Sigmoid colon (tissue), 7 donors: ENCODE results near the gene SNRNP35. TPM values are rescaled to one million over a fixed set of nuclear protein-coding genes. Genes with fewer than 3 reads are reported as not detected.
A peak's percentile ranks its signal among the peaks of the same experiment; 100 is the strongest.

Experiments used
- DNase-seq: peaks from one replicate; pipeline ENCODE4 v3.0.0-alpha.2; 2019
- H3K27ac ChIP-seq, 4 donors: fragments of 200-600 bp; sonication (generic); one replicate each; pipeline ENCODE4 v1.5.1; 2016 to 2019; ENCODE audit warnings: mild to moderate bottlenecking in 1 of 4
- H3K27me3 ChIP-seq, 3 donors: fragments of 200-600 bp; sonication (generic); one replicate each; pipeline ENCODE4 v1.5.1; 2019; ENCODE audit warnings: mild to moderate bottlenecking in 1 of 3
- H3K36me3 ChIP-seq, 4 donors: fragments of 200-600 bp; sonication (generic); one replicate each; pipeline ENCODE4 v1.5.1; 2016 to 2019
- H3K4me1 ChIP-seq, 4 donors: fragments of 200-600 bp; sonication (generic); one replicate each; pipeline ENCODE4 v1.5.1; 2017 to 2019
- H3K4me3 ChIP-seq, 4 donors: fragments of 200-600 bp; sonication (generic); one replicate each; pipeline ENCODE4 v1.5.1; 2017 to 2019; ENCODE audit warnings: mild to moderate bottlenecking in 2 of 4, moderate library complexity in 1 of 4
- H3K9me3 ChIP-seq, 4 donors: fragments of 200-600 bp in 3 of 4; sonication (generic) in 3 of 4; one replicate each; pipeline versions ENCODE4 v1.5.1 to v1.6.1; 2013 to 2019
- EP300 ChIP-seq, 4 donors: sonication (generic); formaldehyde crosslinking; IDR thresholded peaks; one replicate each; pipeline ENCODE4 v1.6.1; 2017; ENCODE audit warnings: antibody characterized with exemption in 4 of 4
- POLR2A ChIP-seq, 2 donors: fragments of 450-650 bp; IDR thresholded peaks; one replicate each; pipeline ENCODE4 v1.6.1; 2016; ENCODE audit warnings: antibody characterized with exemption in 2 of 2, mild to moderate bottlenecking in 2 of 2, moderate library complexity in 2 of 2
- POLR2AphosphoS5 ChIP-seq, 4 donors: sonication (generic); formaldehyde crosslinking; IDR thresholded peaks; one replicate each; pipeline ENCODE4 v1.6.1; 2017; ENCODE audit warnings: antibody characterized with exemption in 4 of 4
- WGBS, 2 donors: extraction: QIAGEN DNeasy Blood & Tissue Kit; methylation state at CpG; one replicate each; pipeline ENCODE4 v1.1.7; 2013; 5-methylcytosine and 5-hydroxymethylcytosine counted together
- intact Hi-C: fragments of 100-400 bp; cut with DNase I; formaldehyde crosslinking; loops from one replicate; pipeline ENCODE4 v1.15.1; 2023
- polyA plus RNA-seq, 3 donors: library from polyadenylated mRNA; stranded (reverse); fragments of 200-250 nt; gene quantifications; one replicate each; pipeline ENCODE4 v1.2.3, GENCODE V29; 2013
- total RNA-seq, 4 donors: library from RNA; depleted of rRNA; stranded (reverse); fragments of >200 nt; gene quantifications; one replicate each; pipeline ENCODE4 v1.1.0, GENCODE V29; 2016
- TF ChIP-seq, protein P1 (sequence below), 4 experiments: fragments of 450-650 bp in 3 of 4; fragments of 200-600 bp in 1 of 4; IDR thresholded peaks; one replicate each; pipeline ENCODE4 v1.5.1; 2016 to 2019; ENCODE audit warnings: antibody characterized with exemption in 4 of 4, mild to moderate bottlenecking in 3 of 4, moderate library complexity in 2 of 4
- donor health status: healthy with polysubstance abuse.
- donor health status: Bipolar disorder and iron deficiency.
- donor health status: healthy.

SNRNP35 gene
- total and polyA plus RNA-seq, 7 donors, result 11.0 to 32.3 (median 19.8) TPM

DNA sequence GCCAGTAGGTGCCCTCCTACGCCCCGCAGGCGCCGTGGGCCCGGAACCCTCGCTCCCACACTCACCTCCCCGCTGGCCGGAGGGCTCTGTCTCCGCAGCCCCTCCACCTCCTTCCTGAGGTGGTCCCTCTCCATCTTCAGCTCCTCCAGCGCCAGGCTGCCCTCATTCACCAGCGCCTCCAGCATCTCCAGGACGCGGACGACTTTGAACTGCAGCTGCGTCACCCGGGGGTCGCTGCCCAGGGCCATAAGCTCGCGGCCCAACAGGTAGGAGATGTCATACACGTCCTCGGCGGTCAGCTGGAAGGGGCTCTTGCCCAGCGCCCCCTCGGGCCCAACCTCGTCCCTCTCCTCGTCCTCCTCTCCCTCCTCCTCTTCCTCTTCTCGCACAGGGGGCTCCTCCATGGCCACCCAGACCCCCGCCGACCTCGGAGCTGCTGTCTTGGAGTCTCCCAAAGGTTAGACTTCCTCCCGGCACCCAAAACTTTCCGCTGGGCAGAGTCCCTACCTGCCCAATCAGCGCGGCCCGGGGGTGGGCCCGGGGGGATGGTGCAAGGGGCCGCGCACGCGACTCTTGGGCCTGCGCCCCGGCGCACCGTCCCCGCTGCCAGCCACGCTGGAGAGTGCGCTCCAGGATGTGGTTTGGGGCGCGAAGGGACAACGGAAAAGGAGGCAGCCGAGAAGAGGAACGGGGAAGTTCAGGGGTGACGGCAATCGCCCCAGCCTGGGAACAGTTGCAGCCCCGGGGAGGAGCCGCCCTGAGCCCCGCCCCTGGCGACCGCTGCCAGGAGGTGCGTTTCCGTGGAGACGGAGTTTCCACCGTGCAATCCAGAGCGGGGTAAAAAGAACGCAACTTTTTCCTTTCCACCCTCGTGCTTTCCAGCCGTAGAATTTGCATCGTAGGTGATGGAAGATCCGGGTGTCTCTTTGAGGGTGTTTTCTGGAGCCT lies 21.6 kb upstream of the SNRNP35 start, which contains the start of gene RILPL2:
Gene RILPL2, minus strand, starts transcription at position 668 of the 948 bp plus-strand sequence. Its CDS starts 264 bp downstream, at position 404.
- H3K27me3 ChIP-seq, result no peaks in the 10 kb centered on the region
- WGBS, 2 donors, result 1 to 3% methylated on average over 69 of the region's 69 CpGs
- peak within 1 kb of the TSS; percentile 74 to 82 (median 78) for H3K27ac ChIP-seq
- H3K4me1 ChIP-seq, result peaks cover 0 to 43% (median 31%) of the 10 kb centered on the region in 4 donors
- DNase-seq, result peak; percentile 95
- TF ChIP-seq POLR2AphosphoS5 (IDR thresholded peaks at IDR 0.05) (peak; percentile 23 to 83 (median 78)), POLR2A (IDR thresholded peaks at IDR 0.05) (peak in 1 of 2 donors; percentile 39), EP300 (IDR thresholded peaks at IDR 0.05) (no peak)
- no peaks in the 10 kb centered on the region for H3K36me3 ChIP-seq
- peak within 1 kb of the TSS; percentile 68 to 89 (median 74) for H3K4me3 ChIP-seq
- intact Hi-C loops, result loop anchor here (5.0 to 10.0 kb wide), 3 partner anchors 44 to 146 kb away; partner anchors contain the start of genes RILPL1 and TMED2
- no peaks in the 10 kb centered on the region for H3K9me3 ChIP-seq

DNA sequence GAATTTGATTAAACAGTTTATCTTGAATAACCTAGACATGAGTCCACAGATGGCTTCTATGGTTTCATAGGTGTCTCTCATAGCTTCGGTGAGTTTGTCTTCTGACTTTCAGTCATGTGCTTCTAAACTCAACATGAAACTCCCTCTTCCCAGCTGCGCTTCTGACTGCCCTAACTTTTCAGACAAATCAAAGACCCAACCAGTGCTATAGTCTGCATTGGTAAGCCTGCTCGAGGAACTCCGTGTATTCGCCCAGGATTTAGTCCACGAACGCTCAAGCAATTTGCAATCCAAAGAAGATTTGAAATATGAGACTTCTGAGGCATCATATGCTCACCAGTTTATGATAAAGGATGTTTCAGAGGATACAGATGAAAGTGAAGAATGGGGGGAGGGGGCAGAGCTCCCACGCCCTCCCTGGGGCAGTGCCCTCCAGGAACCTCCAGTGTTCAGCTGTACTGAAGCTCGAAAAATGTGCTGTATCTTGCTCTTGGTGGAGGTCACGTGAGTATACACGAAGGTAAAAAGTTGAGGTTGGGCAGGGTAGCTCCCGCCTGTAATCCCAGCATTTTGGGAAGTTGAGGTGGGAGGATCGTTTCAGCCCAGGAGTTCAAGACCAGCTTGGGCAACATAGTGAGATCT lies 16.3 kb upstream of the SNRNP35 start:
- Histone ChIP-seq H3K27me3 (no peaks in the 10 kb centered on the region), H3K9me3 (no peaks in the 10 kb centered on the region), H3K4me3 (no peak overlapping the region), H3K27ac (no peak overlapping the region), H3K36me3 (no peaks in the 10 kb centered on the region), H3K4me1 (peaks cover 0 to 19% (median 14%) of the 10 kb centered on the region in 4 donors)
- 89% methylated on average over 13 of the region's 13 CpGs for WGBS, 2 donors
- intact Hi-C loops, result no loop called here
- DNase-seq, result no peak
- TF ChIP-seq EP300 (IDR thresholded peaks at IDR 0.05) (no peak), POLR2A (IDR thresholded peaks at IDR 0.05) (no peak)

DNA sequence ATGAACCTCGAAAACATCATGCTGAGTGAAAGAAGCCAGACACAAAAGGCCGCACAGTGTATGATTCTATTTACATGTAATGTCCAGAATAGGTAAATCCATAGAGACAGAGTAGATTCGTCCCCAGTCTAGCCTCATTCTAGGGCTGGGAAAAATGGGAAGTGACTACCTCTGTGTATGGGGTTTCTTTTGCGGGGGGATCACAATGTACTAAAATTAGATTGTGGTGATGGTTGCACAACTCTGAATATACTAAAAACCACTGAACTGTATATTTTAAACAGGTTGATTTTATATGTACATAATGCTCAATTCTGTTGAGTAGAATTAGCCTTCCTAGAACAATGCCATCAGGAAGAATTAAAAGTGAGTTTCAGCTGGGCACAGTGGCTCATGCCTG lies 15.2 kb upstream of the SNRNP35 start:
- intact Hi-C loops, result no loop called here

DNA sequence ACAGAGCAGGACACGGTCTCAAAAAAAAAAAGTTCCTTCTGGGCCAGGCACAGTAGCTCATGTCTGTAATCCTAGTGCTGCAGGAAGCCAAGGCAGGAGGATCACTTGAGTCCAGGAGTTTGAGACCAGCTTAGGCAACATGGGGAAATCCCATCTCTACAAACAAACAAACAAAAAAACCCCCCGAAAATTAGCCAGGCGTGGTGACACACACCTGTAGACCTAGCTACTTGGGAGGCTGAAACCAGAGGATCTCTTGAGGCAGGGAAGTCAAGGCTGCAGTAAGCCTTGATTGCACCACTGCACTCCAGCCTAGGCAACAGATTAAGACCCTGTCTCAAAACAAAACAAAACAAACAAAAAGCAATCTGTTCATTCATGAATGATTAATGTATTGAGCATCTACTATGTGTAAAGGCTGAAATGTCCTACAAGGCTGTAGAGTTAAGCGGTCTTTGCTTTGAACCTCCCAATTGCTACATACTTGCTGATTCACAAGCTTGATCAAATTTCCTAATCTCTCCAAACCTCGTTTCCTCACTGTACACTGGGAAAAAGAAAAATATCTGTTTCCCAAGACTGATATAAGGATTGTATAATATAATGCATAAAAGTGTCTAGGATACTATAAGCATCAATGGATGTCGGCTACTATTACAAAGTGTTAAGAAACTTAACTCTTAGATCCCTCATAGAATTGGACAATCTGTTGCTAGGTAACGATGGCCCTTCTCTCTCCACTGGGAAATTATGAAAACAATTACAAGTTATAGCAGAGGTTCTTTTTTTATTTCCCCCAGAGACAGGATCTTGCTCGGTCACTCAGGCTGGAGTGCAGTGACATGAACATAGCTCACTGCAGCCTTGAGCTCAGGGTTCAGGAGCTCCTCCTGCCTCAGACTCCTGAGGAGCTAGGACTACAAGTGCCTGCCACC lies 13.6 kb upstream of the SNRNP35 start:
- WGBS, 2 donors, result 82 to 83% methylated on average over 8 of the region's 8 CpGs
- Histone ChIP-seq H3K4me3 (no peak overlapping the region), H3K36me3 (no peaks in the 10 kb centered on the region), H3K4me1 (peaks cover 0 to 13% (median 12%) of the 10 kb centered on the region in 4 donors), H3K9me3 (no peaks in the 10 kb centered on the region), H3K27me3 (no peaks in the 10 kb centered on the region), H3K27ac (peak overlapping the region in 1 of 4 donors; percentile 67)
- TF ChIP-seq, protein P1, sequence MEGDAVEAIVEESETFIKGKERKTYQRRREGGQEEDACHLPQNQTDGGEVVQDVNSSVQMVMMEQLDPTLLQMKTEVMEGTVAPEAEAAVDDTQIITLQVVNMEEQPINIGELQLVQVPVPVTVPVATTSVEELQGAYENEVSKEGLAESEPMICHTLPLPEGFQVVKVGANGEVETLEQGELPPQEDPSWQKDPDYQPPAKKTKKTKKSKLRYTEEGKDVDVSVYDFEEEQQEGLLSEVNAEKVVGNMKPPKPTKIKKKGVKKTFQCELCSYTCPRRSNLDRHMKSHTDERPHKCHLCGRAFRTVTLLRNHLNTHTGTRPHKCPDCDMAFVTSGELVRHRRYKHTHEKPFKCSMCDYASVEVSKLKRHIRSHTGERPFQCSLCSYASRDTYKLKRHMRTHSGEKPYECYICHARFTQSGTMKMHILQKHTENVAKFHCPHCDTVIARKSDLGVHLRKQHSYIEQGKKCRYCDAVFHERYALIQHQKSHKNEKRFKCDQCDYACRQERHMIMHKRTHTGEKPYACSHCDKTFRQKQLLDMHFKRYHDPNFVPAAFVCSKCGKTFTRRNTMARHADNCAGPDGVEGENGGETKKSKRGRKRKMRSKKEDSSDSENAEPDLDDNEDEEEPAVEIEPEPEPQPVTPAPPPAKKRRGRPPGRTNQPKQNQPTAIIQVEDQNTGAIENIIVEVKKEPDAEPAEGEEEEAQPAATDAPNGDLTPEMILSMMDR (IDR thresholded peaks at IDR 0.05), result no peak
- TF ChIP-seq POLR2AphosphoS5 (IDR thresholded peaks at IDR 0.05) (no peak), EP300 (IDR thresholded peaks at IDR 0.05) (no peak), POLR2A (IDR thresholded peaks at IDR 0.05) (no peak)
- no peak for DNase-seq
- intact Hi-C loops, result no loop called here

More for the DNA sequence above, 15.2 kb upstream of the SNRNP35 start:
- whole genome bisulfite sequencing, 2 donors, result 61 to 88% methylated on average over 4 of the region's 4 CpGs
- H3K27me3 ChIP-seq, result no peaks in the 10 kb centered on the region
- no peak for DNase-seq
- no peak overlapping the region for H3K27ac ChIP-seq
- no peaks in the 10 kb centered on the region for H3K9me3 ChIP-seq
- no peak for TF ChIP-seq POLR2AphosphoS5 (IDR thresholded peaks at IDR 0.05)
- TF ChIP-seq, protein P1 (IDR thresholded peaks at IDR 0.05), result no peak
- no peak for TF ChIP-seq POLR2A (IDR thresholded peaks at IDR 0.05)
- TF ChIP-seq EP300 (IDR thresholded peaks at IDR 0.05), result no peak
- H3K36me3 ChIP-seq, result no peaks in the 10 kb centered on the region
- H3K4me3 ChIP-seq, result no peak overlapping the region
- peaks cover 0 to 13% (median 12%) of the 10 kb centered on the region in 4 donors for H3K4me1 ChIP-seq
